Activated T-cell treated with anti-CD3 and anti-CD28 coated beads, Interleukin-2, amount 50 U/mL, for 72 hours (primary cell): ENCODE data around the gene JARID2. TPM values are rescaled to one million over a fixed set of nuclear protein-coding genes. Genes with fewer than 3 reads are reported as not detected.
A peak's percentile ranks its signal among the peaks of the same experiment; 100 is the strongest.

Source experiments
- ATAC-seq, 2 donors: fragments of 150-1000 bp; cut with Tn5 transposase; replicated peaks in 1 of 2; 2 replicates each; pipeline ENCODE4 v1.10.0; 2021; ENCODE audit warnings: moderate library complexity in 2 of 2, mild to moderate bottlenecking in 1 of 2
- DNase-seq, 2 donors: peaks; one replicate each; pipeline ENCODE4 v3.0.0; 2021 to 2022; ENCODE audit warnings: mixed read lengths in 1 of 2
- H3K27ac Mint-ChIP-seq: one replicate; pipeline ENCODE4 v1.8.0; 2022; ENCODE audit warnings: mild to moderate bottlenecking, moderate library complexity, mixed read lengths
- H3K27me3 Mint-ChIP-seq: one replicate; pipeline ENCODE4 v1.8.0; 2022; ENCODE audit warnings: low read depth, mixed read lengths
- H3K36me3 Mint-ChIP-seq, 2 donors: one replicate each; pipeline ENCODE4 v1.8.0; 2022; ENCODE audit warnings: mixed read lengths in 2 of 2, mild to moderate bottlenecking in 1 of 2; ENCODE audit not compliant: insufficient read depth in 2 of 2
- H3K4me1 Mint-ChIP-seq: one replicate; pipeline ENCODE4 v1.8.0; 2022; ENCODE audit warnings: low read depth, mixed read lengths
- H3K4me3 Mint-ChIP-seq, 2 donors: one replicate each; pipeline ENCODE4 v1.8.0; 2022; ENCODE audit warnings: mild to moderate bottlenecking in 2 of 2, mixed read lengths in 2 of 2, moderate library complexity in 2 of 2
- H3K9me3 Mint-ChIP-seq, 2 donors: one replicate each; pipeline ENCODE4 v1.8.0; 2022; ENCODE audit warnings: mixed read lengths in 2 of 2
- total RNA-seq, 2 donors: library from RNA; stranded (reverse); gene quantifications; one replicate each; pipeline ENCODE4 v1.2.3, GENCODE V29; 2022

The JARID2 gene
- total RNA-seq, 2 donors from 2014 or later = 37.9 to 53.0 TPM

DNA sequence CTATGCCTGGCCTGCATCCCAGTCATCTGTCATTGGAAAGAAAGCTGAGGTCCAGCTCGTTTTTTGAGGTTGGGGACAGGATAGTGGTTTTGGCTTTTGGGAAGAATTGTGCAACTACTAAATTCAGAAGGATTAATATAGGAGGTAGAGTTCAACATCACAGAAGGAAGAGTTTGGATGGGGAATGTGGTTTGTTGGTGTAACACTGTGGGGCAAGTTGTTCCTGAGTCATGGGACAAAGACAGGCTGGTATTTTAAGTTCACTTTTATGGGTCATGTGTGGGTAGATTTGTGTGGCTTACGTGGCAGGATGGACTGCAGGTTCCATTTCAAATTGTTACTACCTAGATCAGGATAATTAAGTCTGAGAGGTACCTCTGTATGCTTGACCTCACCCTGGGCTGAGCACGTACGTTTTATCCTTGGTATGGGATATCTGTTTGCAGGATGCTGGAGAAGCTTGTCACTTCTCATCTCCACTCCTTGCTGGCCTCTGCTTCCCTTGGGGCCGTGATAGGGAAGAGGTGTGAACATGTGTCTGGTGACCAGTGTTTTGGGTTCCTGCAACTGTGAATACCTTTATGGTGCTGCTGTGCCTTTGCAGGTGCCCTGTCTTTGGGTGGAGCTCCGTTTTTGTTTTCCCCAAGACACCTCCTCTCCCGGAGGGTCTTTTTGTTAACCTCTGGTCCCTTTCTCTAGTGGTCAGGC is 177.6 kb downstream of the JARID2 start:
- ATAC-seq = no peak
- peak overlapping the region; percentile 18 for H3K27ac Mint-ChIP-seq
- peak overlapping the region in 1 of 2 donors; percentile 4 for H3K4me3 Mint-ChIP-seq
- no peak for DNase-seq
- peaks cover 18 to 43% of the 10 kb centered on the region in 2 donors for H3K36me3 Mint-ChIP-seq
- peaks cover 0 to 3% of the 10 kb centered on the region in 2 donors for H3K9me3 Mint-ChIP-seq
- H3K27me3 Mint-ChIP-seq = no peaks in the 10 kb centered on the region
- H3K4me1 Mint-ChIP-seq = peaks cover 84% of the 10 kb centered on the region

DNA sequence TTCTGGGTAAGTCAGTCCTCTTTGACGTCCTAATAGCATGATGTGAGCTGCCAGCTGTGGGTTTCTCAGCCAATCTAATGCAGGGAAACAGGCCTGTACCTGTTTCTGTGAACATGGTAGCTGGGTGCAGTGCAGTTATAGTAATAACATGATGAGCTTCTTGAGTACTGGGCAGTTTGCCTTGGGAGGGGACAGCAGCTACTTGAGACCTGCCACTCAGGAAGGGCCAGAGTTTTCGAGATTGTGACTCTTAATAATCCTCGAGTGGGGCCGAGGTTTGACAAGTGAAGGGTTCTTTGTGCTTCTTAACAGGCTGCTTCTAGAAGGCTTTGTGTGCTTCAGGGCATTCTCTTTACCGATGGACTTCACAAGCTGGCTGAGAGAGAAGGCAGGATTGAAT is 180.1 kb downstream of the JARID2 start:
- H3K4me1 Mint-ChIP-seq = peaks cover 99% of the 10 kb centered on the region
- no peak overlapping the region for H3K4me3 Mint-ChIP-seq
- no peaks in the 10 kb centered on the region for H3K27me3 Mint-ChIP-seq
- ATAC-seq (no peak), DNase-seq (no peak)
- H3K9me3 Mint-ChIP-seq = no peaks in the 10 kb centered on the region
- no peak overlapping the region for H3K27ac Mint-ChIP-seq
- peaks cover 11 to 28% of the 10 kb centered on the region in 2 donors for H3K36me3 Mint-ChIP-seq

DNA sequence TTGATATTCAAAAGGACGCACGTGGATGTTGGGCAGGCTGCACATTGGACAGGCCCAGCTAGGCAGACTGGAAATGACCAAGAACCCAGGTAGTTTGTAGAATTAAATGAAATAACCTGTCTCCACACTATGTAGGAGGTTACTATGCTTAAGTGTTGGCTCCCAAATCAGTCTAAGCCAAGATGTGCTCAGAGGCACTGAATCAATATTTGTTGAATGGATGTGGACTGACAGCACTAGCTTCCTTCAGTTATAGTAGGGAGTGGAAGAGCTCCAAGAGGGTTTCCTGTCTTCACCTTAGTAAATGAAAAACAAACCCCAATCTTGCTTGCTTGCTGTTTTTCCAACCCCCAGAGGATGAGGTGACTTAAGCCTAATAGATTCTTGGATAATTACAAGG is 180.5 kb downstream of the JARID2 start:
- no peak for DNase-seq
- Mint-ChIP-seq H3K27me3 (no peaks in the 10 kb centered on the region), H3K9me3 (no peaks in the 10 kb centered on the region), H3K27ac (no peak overlapping the region), H3K4me1 (peaks cover 99% of the 10 kb centered on the region), H3K36me3 (peaks cover 8 to 28% of the 10 kb centered on the region in 2 donors), H3K4me3 (no peak overlapping the region)
- no peak for ATAC-seq

DNA sequence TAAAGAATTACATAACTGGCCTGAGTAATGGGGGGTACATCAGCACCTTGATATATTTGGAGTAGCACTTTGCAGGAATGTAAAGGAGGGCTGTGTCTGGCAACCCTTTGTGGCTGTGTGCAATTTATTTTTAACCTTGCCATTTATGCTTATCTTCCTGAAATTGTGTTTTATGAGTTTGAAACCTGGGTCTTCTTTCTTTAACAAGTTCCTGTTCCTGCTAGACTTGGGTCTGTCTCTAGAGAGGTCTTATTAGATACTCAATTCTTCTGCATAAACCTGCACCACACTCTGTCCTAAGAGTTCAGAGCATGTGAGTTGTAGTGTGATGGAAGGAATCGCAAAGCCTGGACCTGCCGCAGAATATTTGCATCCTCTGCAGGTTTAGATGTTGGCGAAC is 181.0 kb downstream of the JARID2 start:
- Mint-ChIP-seq H3K4me3 (no peak overlapping the region), H3K27ac (peak overlapping the region; percentile 72), H3K9me3 (no peaks in the 10 kb centered on the region), H3K27me3 (no peaks in the 10 kb centered on the region), H3K36me3 (peaks cover 8 to 28% of the 10 kb centered on the region in 2 donors), H3K4me1 (peaks cover 99% of the 10 kb centered on the region)
- ATAC-seq (no peak), DNase-seq (no peak)

DNA sequence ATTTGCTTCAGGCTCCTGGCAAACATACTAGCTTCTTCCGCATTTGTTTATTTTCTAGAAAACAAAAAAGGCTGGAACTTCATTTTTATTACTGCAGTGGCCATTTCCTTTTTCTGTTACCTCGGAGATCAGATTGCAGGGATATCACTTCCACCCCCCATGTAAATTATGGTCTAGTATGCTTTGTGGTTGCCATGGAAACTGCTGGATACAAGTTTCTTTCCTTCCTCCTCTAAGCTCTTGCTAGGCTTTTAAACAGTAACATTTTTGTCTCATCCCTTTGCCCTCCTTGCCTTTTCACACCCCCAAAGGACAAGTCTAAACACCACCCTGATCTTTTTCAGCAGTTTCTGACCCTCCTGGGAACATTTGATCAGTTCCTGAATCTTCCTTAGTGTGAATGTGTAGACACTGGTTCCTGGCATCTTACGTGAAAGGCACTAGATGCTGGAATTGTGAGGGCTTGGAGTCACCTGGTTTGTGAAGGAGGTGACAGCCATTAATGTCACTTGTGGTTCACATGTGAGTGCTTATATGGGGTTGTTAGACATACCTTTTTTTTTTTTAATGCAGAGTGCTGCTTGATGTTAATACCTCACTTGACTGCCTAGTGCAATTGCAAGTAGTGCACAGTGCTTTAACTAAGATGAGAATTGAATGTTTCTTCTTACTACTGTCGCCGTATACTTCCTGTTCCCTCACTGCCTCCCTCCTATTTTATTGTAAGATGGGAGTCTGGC is 181.6 kb downstream of the JARID2 start:
- ATAC-seq = no peak
- peak overlapping the region; percentile 72 for H3K27ac Mint-ChIP-seq
- H3K4me1 Mint-ChIP-seq = peaks cover 99% of the 10 kb centered on the region

DNA sequence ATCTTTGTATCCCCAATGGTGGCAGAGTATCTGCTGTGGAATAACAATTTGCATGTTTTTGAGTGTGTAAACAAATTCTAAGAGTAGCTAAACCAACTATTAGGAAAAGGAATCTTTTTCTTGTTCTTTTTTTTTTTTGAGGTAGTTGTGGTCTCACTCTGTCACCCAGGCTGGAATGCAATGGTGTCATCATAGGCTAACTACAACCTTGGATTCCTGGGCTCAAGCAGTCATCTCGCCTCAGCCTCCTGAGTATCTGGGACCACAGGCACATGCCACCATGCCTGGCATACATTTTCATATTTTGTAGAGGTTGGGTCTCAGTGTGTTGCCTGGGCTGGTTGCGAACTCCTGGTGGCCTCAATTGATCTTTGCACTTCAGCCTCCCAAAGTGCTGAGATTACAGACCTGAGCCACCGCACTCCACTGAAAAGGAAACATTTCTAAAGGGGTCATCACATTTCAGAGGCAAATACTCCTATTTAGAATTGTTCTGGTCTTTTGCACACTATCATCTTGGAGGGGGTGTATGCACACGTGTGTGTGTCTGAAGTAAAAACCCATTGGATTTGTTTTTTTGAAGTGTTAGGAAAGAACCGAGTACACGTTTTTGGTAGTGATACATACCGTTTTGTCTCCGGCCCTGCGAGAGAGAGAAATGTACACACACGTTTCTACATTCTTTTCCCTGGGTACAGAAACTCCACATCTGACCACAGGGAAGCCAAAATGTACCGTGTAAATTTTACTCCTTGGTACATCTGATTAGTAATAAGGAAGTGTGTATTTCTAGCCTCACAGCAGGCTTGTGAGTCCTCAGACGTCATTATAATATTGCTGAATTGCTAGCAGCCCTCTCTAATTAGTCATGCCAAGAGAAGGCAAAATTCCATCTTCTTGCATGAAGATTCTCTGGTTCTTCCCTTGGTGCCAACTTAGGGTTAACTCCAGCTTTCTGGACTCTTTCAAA is 183.6 kb downstream of the JARID2 start:
- Mint-ChIP-seq H3K36me3 (peaks cover 5 to 17% of the 10 kb centered on the region in 2 donors), H3K27ac (peak overlapping the region; percentile 72), H3K4me1 (peaks cover 99% of the 10 kb centered on the region), H3K27me3 (no peaks in the 10 kb centered on the region), H3K9me3 (no peaks in the 10 kb centered on the region), H3K4me3 (no peak overlapping the region)
- no peak for ATAC-seq
- DNase-seq = no peak

More for the DNA sequence above, 181.6 kb downstream of the JARID2 start:
- no peak for DNase-seq
- Mint-ChIP-seq H3K4me3 (no peak overlapping the region), H3K9me3 (no peaks in the 10 kb centered on the region), H3K36me3 (peaks cover 6 to 26% of the 10 kb centered on the region in 2 donors), H3K27me3 (no peaks in the 10 kb centered on the region)

DNA sequence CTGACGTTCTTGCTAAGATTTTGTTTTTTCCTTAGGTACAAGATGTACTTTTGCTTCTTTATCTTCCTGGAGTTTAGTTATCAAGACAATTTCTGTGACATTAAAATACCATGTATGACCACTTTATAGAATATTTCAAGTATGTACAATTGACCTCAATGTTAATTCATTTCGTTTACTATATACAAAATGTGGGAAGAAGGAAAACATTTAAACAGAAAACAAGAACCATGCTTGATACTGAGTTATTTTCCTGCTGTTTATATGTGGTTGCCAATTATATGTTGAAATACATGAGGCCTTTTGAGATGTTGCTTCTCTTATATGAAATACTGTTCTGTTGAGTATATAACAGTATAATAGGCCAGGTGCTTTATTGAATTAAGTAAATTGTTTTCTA is 184.3 kb downstream of the JARID2 start:
- DNase-seq (no peak), ATAC-seq (no peak)
- Mint-ChIP-seq H3K9me3 (no peaks in the 10 kb centered on the region), H3K27ac (no peak overlapping the region), H3K4me1 (peaks cover 99% of the 10 kb centered on the region), H3K36me3 (peaks cover 5 to 18% of the 10 kb centered on the region in 2 donors), H3K27me3 (no peaks in the 10 kb centered on the region), H3K4me3 (no peak overlapping the region)

DNA sequence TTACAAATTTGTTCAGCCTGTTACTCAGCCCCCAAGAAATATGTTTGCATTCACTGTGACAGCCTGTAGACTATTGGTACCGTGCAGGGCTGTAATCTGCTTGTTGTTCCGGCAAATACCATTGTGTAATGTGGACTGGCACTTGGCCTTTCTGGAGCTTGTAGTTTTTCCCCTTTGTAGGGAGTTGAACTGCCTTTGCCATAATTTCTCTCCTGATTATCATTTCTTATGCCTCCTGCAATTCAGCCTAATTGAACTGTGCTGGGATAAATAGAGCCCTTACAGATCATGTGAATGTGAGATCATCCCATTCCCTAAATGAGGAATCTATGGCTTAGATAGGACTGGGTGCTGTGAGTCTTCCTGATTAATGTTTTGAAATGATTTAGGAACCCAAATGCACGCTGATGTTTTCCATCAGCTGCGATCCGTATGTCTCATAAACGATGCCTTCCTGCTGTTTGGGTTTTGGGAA is 185.1 kb downstream of the JARID2 start:
- DNase-seq (no peak), ATAC-seq (no peak)
- H3K27me3 Mint-ChIP-seq = no peaks in the 10 kb centered on the region
- H3K36me3 Mint-ChIP-seq = peaks cover 1 to 13% of the 10 kb centered on the region in 2 donors
- no peaks in the 10 kb centered on the region for H3K9me3 Mint-ChIP-seq
- H3K4me3 Mint-ChIP-seq = no peak overlapping the region
- H3K4me1 Mint-ChIP-seq = peaks cover 95% of the 10 kb centered on the region
- peak overlapping the region; percentile 64 for H3K27ac Mint-ChIP-seq

DNA sequence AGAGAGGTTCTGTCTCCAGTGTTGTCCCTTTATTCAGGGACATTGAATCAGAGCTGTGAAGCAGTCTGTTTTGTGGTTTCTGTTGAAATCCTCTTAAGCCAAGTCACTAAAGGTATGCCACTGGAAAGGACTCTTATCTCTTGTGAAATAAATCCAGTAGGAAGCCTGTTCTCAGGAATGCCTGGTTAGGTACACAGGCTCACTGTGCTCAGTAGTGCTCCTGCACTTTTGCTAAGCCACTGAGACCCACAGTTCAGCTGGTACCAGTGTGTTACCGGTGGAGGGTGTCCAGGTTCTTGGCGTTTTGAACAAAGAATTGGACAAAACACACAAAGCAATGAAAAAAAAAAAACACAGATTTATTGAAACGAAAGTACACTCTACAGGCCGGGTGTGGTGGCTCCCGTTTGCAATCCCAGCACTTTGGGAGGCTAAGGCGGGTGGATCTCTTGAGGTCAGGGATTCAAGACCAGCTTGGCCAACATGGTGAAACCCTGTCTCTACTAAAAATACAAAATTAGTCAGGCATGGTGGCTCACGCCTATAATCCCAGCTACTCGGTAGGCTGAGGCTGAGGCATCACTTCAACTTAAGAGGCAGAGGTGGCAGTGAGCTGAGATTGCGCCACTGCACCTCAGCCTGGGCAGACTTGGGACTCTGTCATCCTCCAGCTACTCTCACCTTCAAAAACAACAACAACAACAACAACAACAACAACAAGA is 186.1 kb downstream of the JARID2 start:
- Mint-ChIP-seq H3K27me3 (no peaks in the 10 kb centered on the region), H3K9me3 (no peaks in the 10 kb centered on the region), H3K4me3 (peak overlapping the region; percentile 24 to 27), H3K4me1 (peaks cover 95% of the 10 kb centered on the region), H3K36me3 (peaks cover 1 to 13% of the 10 kb centered on the region in 2 donors), H3K27ac (peak overlapping the region; percentile 64)
- no peak for ATAC-seq
- no peak for DNase-seq

DNA sequence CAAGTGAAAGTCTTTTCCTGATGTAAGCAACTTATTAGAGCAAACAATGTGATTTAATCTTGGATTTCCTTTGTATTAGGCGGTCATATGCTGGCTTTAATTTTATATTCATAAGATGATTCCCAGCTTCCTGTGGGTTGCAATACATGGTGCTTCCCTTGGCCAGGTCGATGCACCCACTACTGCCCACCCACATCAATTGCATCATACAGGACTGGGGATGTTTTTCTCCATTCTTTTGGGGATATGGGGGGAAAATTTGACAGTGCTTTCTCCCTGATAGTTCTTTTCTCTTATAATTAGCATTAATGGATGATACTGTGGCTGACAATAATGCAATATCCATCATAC is 187.6 kb downstream of the JARID2 start:
- Mint-ChIP-seq H3K27me3 (no peaks in the 10 kb centered on the region), H3K4me1 (peaks cover 96% of the 10 kb centered on the region), H3K4me3 (peak overlapping the region; percentile 48 to 72), H3K9me3 (no peaks in the 10 kb centered on the region), H3K27ac (peak overlapping the region; percentile 71), H3K36me3 (peaks cover 1 to 13% of the 10 kb centered on the region in 2 donors)
- no peak for ATAC-seq
- DNase-seq = no peak

DNA sequence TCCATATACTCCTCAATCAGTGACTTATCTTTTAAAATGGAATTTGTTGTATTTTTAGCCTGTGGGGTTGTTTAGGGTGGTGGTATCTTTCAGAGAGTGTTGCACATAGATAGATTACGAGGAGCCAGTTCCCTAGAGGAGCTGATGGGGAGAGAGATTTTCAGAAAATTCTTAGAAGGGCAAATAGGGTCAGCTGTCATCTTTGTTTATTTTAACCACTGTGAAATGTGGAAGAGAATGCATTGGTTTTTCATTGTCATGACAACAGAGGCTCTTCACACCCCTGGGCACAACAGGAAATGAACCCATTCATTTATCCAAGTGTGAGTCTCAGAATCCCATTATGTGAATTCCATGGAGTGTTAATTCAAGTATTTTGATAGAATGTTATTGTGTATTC is 188.4 kb downstream of the JARID2 start:
- peaks cover 1 to 11% of the 10 kb centered on the region in 2 donors for H3K36me3 Mint-ChIP-seq
- peaks cover 96% of the 10 kb centered on the region for H3K4me1 Mint-ChIP-seq
- H3K27ac Mint-ChIP-seq = peak overlapping the region; percentile 92
- peak; percentile 27 to 30 for ATAC-seq
- no peaks in the 10 kb centered on the region for H3K9me3 Mint-ChIP-seq
- DNase-seq = no peak
- peak overlapping the region; percentile 58 to 85 for H3K4me3 Mint-ChIP-seq
- no peaks in the 10 kb centered on the region for H3K27me3 Mint-ChIP-seq

DNA sequence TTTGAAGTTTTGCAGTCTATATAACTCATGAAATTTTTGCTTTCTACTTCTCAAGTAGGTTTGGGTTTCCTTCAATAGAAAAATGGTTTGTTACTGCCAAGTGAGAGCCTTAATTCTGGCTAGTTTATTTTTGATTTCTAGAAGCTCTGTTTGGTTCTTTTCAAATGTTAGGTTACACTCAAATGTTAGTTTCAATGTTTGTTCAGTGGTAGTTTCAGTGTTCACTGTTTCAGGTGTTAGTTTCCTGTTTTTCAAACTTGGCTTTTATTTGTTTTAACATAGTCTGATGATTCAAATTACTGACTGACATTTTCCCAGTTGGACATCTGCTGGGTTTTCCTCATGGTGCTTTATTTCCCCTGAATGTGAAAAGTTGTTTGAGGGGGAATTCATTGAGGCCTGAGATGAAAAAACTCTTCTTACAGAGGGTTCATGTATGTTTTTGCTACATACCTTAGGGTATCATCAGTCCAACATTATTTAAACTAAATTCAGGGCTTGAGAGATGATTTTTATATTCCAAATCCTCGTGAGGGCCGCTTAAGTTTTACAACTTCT is 189.0 kb downstream of the JARID2 start:
- ATAC-seq (peak; percentile 35 to 47), DNase-seq (no peak)
- Mint-ChIP-seq H3K27ac (peak overlapping the region; percentile 92), H3K36me3 (peaks cover 1 to 11% of the 10 kb centered on the region in 2 donors), H3K4me1 (peaks cover 96% of the 10 kb centered on the region), H3K4me3 (peak overlapping the region; percentile 75 to 85), H3K27me3 (no peaks in the 10 kb centered on the region), H3K9me3 (no peaks in the 10 kb centered on the region)
